ENCODE data around the gene STK11.

Gene STK11

DNA sequence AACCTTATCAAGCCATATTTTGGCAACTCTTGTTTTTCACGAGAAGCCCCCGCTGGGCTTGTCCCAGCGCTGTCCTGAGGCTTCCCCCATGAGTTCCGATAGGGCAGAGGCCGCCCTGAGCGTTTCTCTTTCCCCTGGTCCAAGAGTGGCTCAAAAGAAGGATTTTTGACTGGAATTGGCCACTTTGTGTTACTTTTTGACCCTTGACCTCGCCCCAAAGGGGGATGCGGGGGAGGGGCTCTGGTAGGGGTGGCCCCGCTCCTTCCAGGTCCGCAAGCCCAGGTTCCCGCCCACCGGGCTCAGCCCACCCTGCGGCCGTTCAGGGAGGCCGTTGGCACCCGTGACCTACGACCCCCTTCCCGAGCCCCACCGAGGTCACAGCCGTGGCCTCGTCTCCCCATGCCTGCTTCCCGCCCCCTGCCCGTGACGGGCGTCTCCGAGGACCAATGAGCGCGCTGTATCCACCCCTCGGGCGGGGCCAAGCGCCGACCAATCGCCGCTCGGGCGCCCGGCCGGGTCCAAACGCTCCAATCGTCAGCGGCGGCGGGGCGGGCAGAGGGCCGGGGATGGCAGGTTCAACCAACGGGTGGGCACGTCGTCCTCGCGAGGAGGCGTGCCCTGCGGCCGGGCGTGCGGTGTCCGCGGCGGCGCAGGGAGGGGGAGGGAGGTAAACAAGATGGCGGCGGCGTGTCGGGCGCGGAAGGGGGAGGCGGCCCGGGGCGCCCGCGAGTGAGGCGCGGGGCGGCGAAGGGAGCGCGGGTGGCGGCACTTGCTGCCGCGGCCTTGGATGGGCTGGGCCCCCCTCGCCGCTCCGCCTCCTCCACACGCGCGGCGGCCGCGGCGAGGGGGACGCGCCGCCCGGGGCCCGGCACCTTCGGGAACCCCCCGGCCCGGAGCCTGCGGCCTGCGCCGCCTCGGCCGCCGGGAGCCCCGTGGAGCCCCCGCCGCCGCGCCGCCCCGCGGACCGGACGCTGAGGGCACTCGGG, at the start of gene STK11:
Gene STK11, plus strand, starts transcription at position 665 of the 986 bp plus-strand sequence. CDS start 1,136 bp downstream, outside the sequence.
- Histone ChIP-seq H3K36me3 (replicated peaks; ENCODE audit: insufficient read depth, low read length) (no peaks in the 10 kb centered on the region; the same call in 1 of the 2 replicates), H3K27me3 (replicated peaks; ENCODE audit: insufficient read depth, low read length) (no peaks in the 10 kb centered on the region), H4K20me1 (ENCODE audit: insufficient read depth, low read length) (peaks cover 6% of the 10 kb centered on the region; the same call in 1 of the 2 replicates), H3K4me3 (ENCODE audit: low read length) (peak within 1 kb of the TSS; percentile 94), H3K4me1 (ENCODE audit: low read length) (peaks cover 4% of the 10 kb centered on the region; the same call in 1 of the 2 replicates), H3K27ac (ENCODE audit: low read length) (no peak within 1 kb of the TSS; the same call in 1 of the 2 replicates), H3K79me2 (ENCODE audit: low read length) (peaks cover 43% of the 10 kb centered on the region), H3K4me2 (ENCODE audit: low read depth, low read length) (peak within 1 kb of the TSS; percentile 97), H3K9me3 (replicated peaks; ENCODE audit: insufficient read depth, low read length) (no peaks in the 10 kb centered on the region), H3K9me2 (replicated peaks; ENCODE audit: insufficient read depth, low read length) (no peaks in the 10 kb centered on the region), H3F3A (ENCODE audit: insufficient read depth, low read length) (peaks cover 17% of the 10 kb centered on the region), H2AFZ (ENCODE audit: low read length) (peak within 1 kb of the TSS; percentile 100), H3K9ac (ENCODE audit: low read length) (peak within 1 kb of the TSS; percentile 75)
- no peak for TF ChIP-seq EZH2 (optimal IDR thresholded peaks at IDR 0.05; ENCODE audit: low read depth, low read length)
- no peak for TF ChIP-seq CTCF (IDR thresholded peaks at IDR 0.05; ENCODE audit: low read length)
- no peak for TF ChIP-seq EZH2phosphoT487 (IDR thresholded peaks at IDR 0.05; ENCODE audit: low read length)
- DNase-seq = peak; percentile 99

DNA sequence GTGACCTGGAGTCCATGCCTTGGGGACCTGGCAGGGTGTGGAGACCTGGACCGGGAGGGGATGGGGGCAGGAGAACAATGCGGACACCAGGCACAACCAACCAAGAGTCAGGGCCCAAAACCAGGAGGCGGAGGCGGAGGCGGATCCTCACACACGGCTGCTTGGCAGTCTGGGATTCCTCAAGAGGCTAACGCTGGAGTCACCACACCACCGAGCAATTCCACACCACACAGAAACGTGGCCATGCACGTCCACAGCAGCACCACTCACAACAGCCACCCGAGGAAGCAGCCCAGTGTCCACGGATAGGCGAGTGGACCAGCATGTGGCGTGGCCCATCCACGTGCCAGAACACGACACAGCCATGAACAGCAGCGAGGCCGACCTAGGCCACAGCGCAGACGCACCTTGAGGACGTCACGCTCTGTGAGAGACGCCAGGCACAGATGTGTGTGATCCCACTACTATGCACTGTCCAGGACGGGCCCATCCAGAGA, 49.2 kb upstream of the STK11 start:
- no peak overlapping the region for H2AFZ ChIP-seq (ENCODE audit: low read length)
- no peaks in the 10 kb centered on the region for H3K9me2 ChIP-seq (replicated peaks; ENCODE audit: insufficient read depth, low read length)
- no peak overlapping the region for H3K9ac ChIP-seq (ENCODE audit: low read length)
- no peaks in the 10 kb centered on the region for H3K9me3 ChIP-seq (replicated peaks; ENCODE audit: insufficient read depth, low read length)
- peaks cover 61% of the 10 kb centered on the region for H3K79me2 ChIP-seq (ENCODE audit: low read length)
- no peak overlapping the region for H3K4me2 ChIP-seq (ENCODE audit: low read depth, low read length)
- no peaks in the 10 kb centered on the region for H3F3A ChIP-seq (ENCODE audit: insufficient read depth, low read length)
- no peak overlapping the region for H3K4me3 ChIP-seq (ENCODE audit: low read length)
- no peaks in the 10 kb centered on the region for H3K27me3 ChIP-seq (replicated peaks; ENCODE audit: insufficient read depth, low read length)
- H3K36me3 ChIP-seq (replicated peaks; ENCODE audit: insufficient read depth, low read length) = no peaks in the 10 kb centered on the region
- no peak overlapping the region for H3K27ac ChIP-seq (ENCODE audit: low read length)
- DNase-seq = no peak
- no peaks in the 10 kb centered on the region for H3K4me1 ChIP-seq (ENCODE audit: low read length)
- TF ChIP-seq EZH2 (optimal IDR thresholded peaks at IDR 0.05; ENCODE audit: low read depth, low read length) = no peak
- TF ChIP-seq CTCF (IDR thresholded peaks at IDR 0.05; ENCODE audit: low read length) = no peak
- no peak for TF ChIP-seq EZH2phosphoT487 (IDR thresholded peaks at IDR 0.05; ENCODE audit: low read length)
- no peaks in the 10 kb centered on the region for H4K20me1 ChIP-seq (ENCODE audit: insufficient read depth, low read length)

DNA sequence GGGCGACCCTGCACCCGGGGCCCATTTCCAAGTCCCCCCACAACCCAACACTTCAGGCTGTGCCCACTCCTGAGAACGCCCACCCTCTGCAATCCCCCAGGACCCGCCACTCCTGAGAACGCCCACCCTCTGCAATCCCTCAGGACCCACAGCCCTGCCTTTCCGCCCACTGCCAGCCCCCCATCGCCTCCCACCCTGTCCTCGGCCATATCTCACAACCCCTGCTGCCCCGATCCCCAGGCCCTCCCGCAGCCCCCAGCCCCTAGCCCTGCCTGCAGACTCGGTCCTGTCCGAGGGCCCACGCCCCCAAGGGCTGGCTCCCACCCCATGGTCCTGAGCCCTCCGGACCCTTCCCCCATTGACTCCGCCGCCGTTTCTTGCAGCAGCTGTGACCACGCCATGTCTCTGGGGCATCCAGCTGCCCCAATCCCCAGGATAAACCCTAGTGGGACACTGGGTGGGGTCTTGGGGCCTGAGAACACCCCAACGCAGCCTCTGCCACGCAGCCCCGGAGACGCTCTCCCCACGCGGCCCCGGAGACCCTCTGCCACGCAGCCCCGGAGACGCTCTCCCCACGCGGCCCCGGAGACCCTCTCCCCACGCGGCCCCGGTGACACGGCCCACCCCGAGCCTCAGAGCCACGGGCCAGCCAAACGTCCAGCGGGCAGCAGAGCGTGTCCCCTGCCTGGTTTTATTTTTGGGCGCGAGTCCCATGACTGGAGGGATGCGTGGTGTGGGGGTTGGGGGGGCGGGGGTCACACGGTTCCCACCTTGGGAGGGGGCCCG, 48.6 kb upstream of the STK11 start:
- Histone ChIP-seq H3K79me2 (ENCODE audit: low read length) (peaks cover 61% of the 10 kb centered on the region), H3F3A (ENCODE audit: insufficient read depth, low read length) (no peaks in the 10 kb centered on the region), H4K20me1 (ENCODE audit: insufficient read depth, low read length) (no peaks in the 10 kb centered on the region), H3K9me3 (replicated peaks; ENCODE audit: insufficient read depth, low read length) (no peaks in the 10 kb centered on the region), H3K27me3 (replicated peaks; ENCODE audit: insufficient read depth, low read length) (no peaks in the 10 kb centered on the region), H3K9ac (ENCODE audit: low read length) (no peak overlapping the region), H3K4me1 (ENCODE audit: low read length) (no peaks in the 10 kb centered on the region), H3K9me2 (replicated peaks; ENCODE audit: insufficient read depth, low read length) (no peaks in the 10 kb centered on the region), H3K4me3 (ENCODE audit: low read length) (no peak overlapping the region), H3K4me2 (ENCODE audit: low read depth, low read length) (no peak overlapping the region), H3K36me3 (replicated peaks; ENCODE audit: insufficient read depth, low read length) (no peaks in the 10 kb centered on the region), H2AFZ (ENCODE audit: low read length) (no peak overlapping the region), H3K27ac (ENCODE audit: low read length) (no peak overlapping the region)
- DNase-seq = no peak
- TF ChIP-seq EZH2 (optimal IDR thresholded peaks at IDR 0.05; ENCODE audit: low read depth, low read length) (no peak), EZH2phosphoT487 (IDR thresholded peaks at IDR 0.05; ENCODE audit: low read length) (no peak), CTCF (IDR thresholded peaks at IDR 0.05; ENCODE audit: low read length) (no peak)

Data from MM.1S (cell line).